Measurements from ENCODE around the gene SPTA1. TPM values are rescaled to one million over a fixed set of nuclear protein-coding genes. Genes with fewer than 3 reads are reported as not detected.

SPTA1 gene
- total and polyA plus RNA-seq, 2 of the 4 experiments (the other 2 are of a cell fraction): not detected

DNA sequence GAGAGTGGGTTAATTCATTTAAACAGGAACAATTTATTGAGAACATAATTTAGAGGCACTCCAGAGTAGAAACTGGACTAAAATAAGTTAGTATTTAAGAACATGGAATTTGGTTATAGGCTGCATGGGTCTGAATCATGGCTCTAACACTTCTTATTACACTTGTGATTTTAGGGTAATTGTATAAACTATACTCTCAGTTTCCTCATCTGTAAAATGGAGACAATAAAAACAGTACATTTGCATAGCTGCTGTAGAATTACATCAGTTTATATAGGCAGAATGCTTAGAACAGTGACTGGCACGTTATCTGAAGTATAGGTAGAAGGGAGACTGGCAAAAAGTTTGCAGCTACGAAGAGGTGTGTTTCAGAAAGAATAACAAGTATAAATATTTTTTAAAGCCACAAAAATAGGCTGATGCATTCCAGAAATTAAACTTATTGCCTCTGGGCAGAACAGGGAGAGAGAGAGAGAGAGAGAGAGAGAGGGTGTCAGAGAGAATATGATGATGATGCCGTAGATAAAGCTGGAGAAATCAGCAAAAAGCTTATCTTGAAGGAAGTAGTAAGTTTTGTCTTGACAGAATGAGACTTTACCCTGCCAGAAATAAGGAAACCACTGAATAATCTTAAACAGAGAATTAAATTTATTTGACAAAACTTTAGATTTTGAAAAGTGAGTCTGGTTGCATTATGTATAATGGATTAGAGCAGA, 42.2 kb upstream of the SPTA1 start:
- no peak overlapping the region for H3K56ac ChIP-seq (ENCODE audit: extremely low read depth, insufficient read depth, low read length)
- no peak overlapping the region for H3K9ac ChIP-seq (ENCODE audit: low read depth, low read length)
- in situ Hi-C loops (cut with MboI; ENCODE audit: low sequenced_read_pairs): no loop called here
- H3K9me3 ChIP-seq (ENCODE audit: control insufficient read depth, insufficient read depth, low read length): no peaks in the 10 kb centered on the region
- ChIA-PET POLR2A (ENCODE audit: unreplicated experiment) (interaction anchor here (0.7 to 0.8 kb wide), 2 partner anchors 11 to 272 kb away, joined by 3 read pairs; no protein-coding TSS in a partner anchor), CTCF (no interaction called here)
- no peak for DNase-seq
- H3K27me3 ChIP-seq (ENCODE audit: control insufficient read depth, insufficient read depth, low read length): no peaks in the 10 kb centered on the region
- H3K4me1 ChIP-seq (ENCODE audit: control insufficient read depth, insufficient read depth, low read length): no peaks in the 10 kb centered on the region
- no peak overlapping the region for H3K18ac ChIP-seq (ENCODE audit: low read depth, low read length)
- H2BK15ac ChIP-seq (ENCODE audit: low read depth, low read length): no peak overlapping the region
- no peak overlapping the region for H2AK9ac ChIP-seq (replicated peaks; ENCODE audit: low read depth, low read length, poor library complexity)
- no peak overlapping the region for H3K14ac ChIP-seq (replicated peaks; ENCODE audit: low read depth, low read length)
- H3K4me2 ChIP-seq (ENCODE audit: low read depth, low read length): no peak overlapping the region
- no CpG with 5 or more reads among the region's 3 CpGs for WGBS, 2 experiments (ENCODE audit: extremely low coverage in 2 of 2, insufficient read length in 1 of 2)
- H4K91ac ChIP-seq (ENCODE audit: insufficient read depth, low read depth, low read length): no peak overlapping the region
- no peak overlapping the region for H3K23ac ChIP-seq (ENCODE audit: low read depth, low read length)
- intact Hi-C loops (cut with micrococcal nuclease): no loop called here
- H2BK120ac ChIP-seq (ENCODE audit: low read depth, low read length): no peak overlapping the region
- H4K5ac ChIP-seq (ENCODE audit: low read depth, low read length): no peak overlapping the region
- H3K4me3 ChIP-seq (ENCODE audit: insufficient read depth, low read depth, low read length): no peak overlapping the region
- no peaks in the 10 kb centered on the region for H4K20me1 ChIP-seq (ENCODE audit: insufficient read depth, low read length)
- H3K9me1 ChIP-seq (ENCODE audit: insufficient read depth, low read length): no peaks in the 10 kb centered on the region
- H2BK20ac ChIP-seq (ENCODE audit: low read depth, low read length): no peak overlapping the region
- H3K36me3 ChIP-seq (ENCODE audit: control insufficient read depth, insufficient read depth, low read length): no peaks in the 10 kb centered on the region
- H4K8ac ChIP-seq (ENCODE audit: low read depth in 2 of 2, low read length in 2 of 2): no peak overlapping the region
- BruUV-seq (replicated peaks): no TSS peak
- ATAC-seq (ENCODE audit: low read depth): no peak
- dilution Hi-C loops (cut with HindIII; ENCODE audit: low sequenced_read_pairs, unreplicated experiment): no loop called here
- TF ChIP-seq FOS (IDR thresholded peaks at IDR 0.05; ENCODE audit: low read depth, low read length) (no peak), RFX5 (IDR thresholded peaks at IDR 0.05; ENCODE audit: low read depth, low read length) (no peak)
- no peak overlapping the region for H3K4ac ChIP-seq (ENCODE audit: low read depth, low read length)
- H3K79me1 ChIP-seq (ENCODE audit: low read depth in 1 of 2, low read length in 2 of 2): no peaks in the 10 kb centered on the region
- H2AFZ ChIP-seq (replicated peaks; ENCODE audit: low read length, poor library complexity): no peak overlapping the region
- no peak overlapping the region for H2AK5ac ChIP-seq (ENCODE audit: low read depth, low read length)
- no peak overlapping the region for H3K27ac ChIP-seq (ENCODE audit: insufficient read depth, low read length)
- no peak overlapping the region for H2BK5ac ChIP-seq (ENCODE audit: low read depth, low read length, poor library complexity, severe bottlenecking)

All from IMR-90 (cell line).